Neuronal stem cell (in vitro differentiated cells): ENCODE data around the gene HLA-C. TPM values are rescaled to one million over a fixed set of nuclear protein-coding genes. Genes with fewer than 3 reads are reported as not detected.

Experiments used
- DNase-seq: peaks from one replicate; pipeline ENCODE4 v3.0.0-alpha.2; 2013; ENCODE audit warnings: low spot score
- H2AFZ ChIP-seq: one replicate; pipeline ENCODE4 v1.6.1; 2013; ENCODE audit warnings: mild to moderate bottlenecking, low read length, inconsistent platforms
- H2AK5ac ChIP-seq: 2 replicates; pipeline ENCODE4 v1.6.1; 2013; ENCODE audit warnings: low read depth, mild to moderate bottlenecking, inconsistent platforms, low read length, moderate library complexity, mixed read lengths
- H2BK120ac ChIP-seq: 2 replicates; pipeline ENCODE4 v1.6.1; 2013; ENCODE audit warnings: low read depth, mild to moderate bottlenecking, inconsistent platforms, low read length, moderate library complexity, mixed read lengths
- H2BK12ac ChIP-seq: one replicate; pipeline ENCODE4 v1.6.1; 2013; ENCODE audit warnings: low read length, inconsistent platforms
- H2BK15ac ChIP-seq: 2 replicates; pipeline ENCODE4 v1.6.1; 2013; ENCODE audit warnings: mild to moderate bottlenecking, low read length, inconsistent platforms, mixed read lengths
- H2BK5ac ChIP-seq: one replicate; pipeline ENCODE4 v1.6.1; 2013; ENCODE audit warnings: inconsistent platforms, mild to moderate bottlenecking, low read length, moderate library complexity
- H3K14ac ChIP-seq: one replicate; pipeline ENCODE4 v1.6.1; 2013; ENCODE audit warnings: low read length, inconsistent platforms
- H3K18ac ChIP-seq: 2 replicates; pipeline ENCODE4 v1.6.1; 2013; ENCODE audit warnings: low read length, inconsistent platforms
- H3K23ac ChIP-seq: 2 replicates; pipeline ENCODE4 v1.6.1; 2013; ENCODE audit warnings: low read depth, mild to moderate bottlenecking, mixed read lengths, low read length, inconsistent platforms; ENCODE audit not compliant: poor library complexity
- H3K27ac ChIP-seq: replicated peaks from 3 replicates; pipeline ENCODE4 v1.5.1; 2013; ENCODE audit warnings: low read length, inconsistent platforms
- H3K27me3 ChIP-seq, 3 experiments: 2 replicates each; pipeline ENCODE4 v1.6.1; 2013; ENCODE audit warnings: low read length in 3 of 3, mild to moderate bottlenecking in 2 of 3, inconsistent platforms in 1 of 3, low read depth in 1 of 3, mixed read lengths in 1 of 3, moderate library complexity in 1 of 3; ENCODE audit not compliant: control insufficient read depth in 3 of 3, insufficient read depth in 3 of 3
- H3K36me3 ChIP-seq, 2 donors: replicated peaks in 1 of 2; 2 replicates each; pipeline ENCODE4 v1.6.1; 2013; ENCODE audit warnings: low read length in 2 of 2; ENCODE audit not compliant: control insufficient read depth in 2 of 2, insufficient read depth in 2 of 2
- H3K4ac ChIP-seq: 2 replicates; pipeline ENCODE4 v1.6.1; 2013; ENCODE audit warnings: inconsistent platforms, mild to moderate bottlenecking, low read length, moderate library complexity
- H3K4me1 ChIP-seq, 2 donors: 1 replicate in 1 of 2; 2 replicates in 1 of 2; pipeline ENCODE4 v1.6.1; 2013; ENCODE audit warnings: low read length in 2 of 2, low read depth in 1 of 2; ENCODE audit not compliant: control insufficient read depth in 2 of 2, insufficient read depth in 1 of 2
- H3K4me2 ChIP-seq: one replicate; pipeline ENCODE4 v1.6.1; 2013; ENCODE audit warnings: mild to moderate bottlenecking, low read length, inconsistent platforms; ENCODE audit not compliant: insufficient read depth, poor library complexity, severe bottlenecking
- H3K4me3 ChIP-seq, 2 donors: 2 replicates each; pipeline ENCODE4 v1.5.1; 2013; ENCODE audit warnings: low read length in 2 of 2, mild to moderate bottlenecking in 2 of 2, inconsistent platforms in 1 of 2, moderate library complexity in 1 of 2
- H3K79me1 ChIP-seq: one replicate; pipeline ENCODE4 v1.6.1; 2013; ENCODE audit warnings: low read depth, mild to moderate bottlenecking, inconsistent platforms, low read length, moderate library complexity
- H3K9ac ChIP-seq: one replicate; pipeline ENCODE4 v1.6.1; 2013; ENCODE audit warnings: mild to moderate bottlenecking, low read depth, low read length, inconsistent platforms; ENCODE audit not compliant: poor library complexity
- H3K9me3 ChIP-seq, 2 donors: replicated peaks in 1 of 2; 2 replicates each; pipeline versions ENCODE3 to v1.6.1; 2013; ENCODE audit warnings: low read length in 2 of 2, mild to moderate bottlenecking in 2 of 2, inconsistent platforms in 1 of 2, low read depth in 1 of 2, mixed read lengths in 1 of 2, moderate library complexity in 1 of 2; ENCODE audit not compliant: control insufficient read depth in 2 of 2, insufficient read depth in 1 of 2
- H4K8ac ChIP-seq: one replicate; pipeline ENCODE4 v1.6.1; 2013; ENCODE audit warnings: low read depth, mild to moderate bottlenecking, inconsistent platforms, low read length, moderate library complexity
- H4K91ac ChIP-seq: one replicate; pipeline ENCODE4 v1.6.1; 2013; ENCODE audit warnings: low read length, low read depth, mild to moderate bottlenecking, inconsistent platforms; ENCODE audit not compliant: poor library complexity
- WGBS, 2 donors: extraction: QIAGEN DNeasy Blood & Tissue Kit; methylation state at CpG; one replicate each; pipeline ENCODE4 v1.1.7; 2013; ENCODE audit warnings: missing lambda C conversion rate in 2 of 2, mixed read lengths in 1 of 2; ENCODE audit not compliant: insufficient read length in 2 of 2, insufficient replicate concordance in 1 of 2; ENCODE audit errors: extremely low coverage in 2 of 2; 5-methylcytosine and 5-hydroxymethylcytosine counted together
- polyA plus RNA-seq, 2 experiments: library from polyadenylated mRNA; stranded (reverse); fragments of 200-250 nt; gene quantifications; one replicate each; pipeline ENCODE4 v1.2.3, GENCODE V29; 2013

HLA-C gene
- polyA plus RNA-seq (2013, experiment 1 of 2): 101 TPM
- 97.0 TPM for polyA plus RNA-seq (2013, experiment 2 of 2)

GRCh38 chr6:31271641-31272357, at the start of gene HLA-C:
Gene HLA-C, minus strand, starts transcription at chr6:31272092. Its CDS starts 21 bp downstream, at chr6:31272071.
- peak within 1 kb of the TSS; percentile 56 for H3K14ac ChIP-seq
- H3K27ac ChIP-seq: no peak within 1 kb of the TSS
- H3K4me1 ChIP-seq: peaks cover 0 to 4% of the 10 kb centered on the region in 2 donors
- H3K36me3 ChIP-seq: no peaks in the 10 kb centered on the region
- H2BK15ac ChIP-seq: no peak within 1 kb of the TSS
- H2BK12ac ChIP-seq: no peak within 1 kb of the TSS
- no peak within 1 kb of the TSS for H3K23ac ChIP-seq
- no peak within 1 kb of the TSS for H2AK5ac ChIP-seq
- H2BK5ac ChIP-seq: no peak within 1 kb of the TSS
- no peak within 1 kb of the TSS for H3K4ac ChIP-seq
- peak within 1 kb of the TSS; percentile 68 for H3K4me2 ChIP-seq
- peak within 1 kb of the TSS; percentile 68 for H3K9ac ChIP-seq
- H2BK120ac ChIP-seq: no peak within 1 kb of the TSS
- H3K18ac ChIP-seq: peak within 1 kb of the TSS; percentile 76
- no peaks in the 10 kb centered on the region for H3K9me3 ChIP-seq
- no CpG with 5 or more reads among the region's 62 CpGs for WGBS, 2 donors
- peaks cover 0 to 32% (median 13%) of the 10 kb centered on the region in 3 experiments for H3K27me3 ChIP-seq
- peaks cover 4% of the 10 kb centered on the region for H3K79me1 ChIP-seq
- H3K4me3 ChIP-seq: peak within 1 kb of the TSS; percentile 52 to 93
- DNase-seq: peak; percentile 89
- H4K91ac ChIP-seq: no peak within 1 kb of the TSS
- H4K8ac ChIP-seq: no peak within 1 kb of the TSS
- peak within 1 kb of the TSS; percentile 92 for H2AFZ ChIP-seq

- no peak for DNase-seq
- Histone ChIP-seq H3K79me1 (no peaks in the 10 kb centered on the region), H3K9ac (no peak overlapping the region), H3K27me3 (no peaks in the 10 kb centered on the region), H4K91ac (no peak overlapping the region), H2AK5ac (no peak overlapping the region), H3K18ac (no peak overlapping the region), H2BK15ac (no peak overlapping the region), H3K4me1 (no peaks in the 10 kb centered on the region), H3K9me3 (no peaks in the 10 kb centered on the region), H3K27ac (no peak overlapping the region), H2BK12ac (no peak overlapping the region), H3K4me3 (no peak overlapping the region), H2AFZ (no peak overlapping the region), H2BK5ac (no peak overlapping the region), H3K4ac (no peak overlapping the region), H2BK120ac (no peak overlapping the region), H3K4me2 (no peak overlapping the region), H3K36me3 (no peaks in the 10 kb centered on the region), H4K8ac (no peak overlapping the region), H3K23ac (no peak overlapping the region), H3K14ac (no peak overlapping the region)
- no CpG with 5 or more reads among the region's 1 CpG for WGBS, 2 donors
Measured at GRCh38 chr6:31321005-31321707, 49.3 kb upstream of the HLA-C start.

GRCh38 chr6:31317036-31317435, 45.1 kb upstream of the HLA-C start:
- no CpG with 5 or more reads among the region's 2 CpGs for WGBS, 2 donors
- Histone ChIP-seq H3K9me3 (no peaks in the 10 kb centered on the region), H4K8ac (no peak overlapping the region), H3K4me1 (peaks cover 0 to 6% of the 10 kb centered on the region in 2 donors), H3K79me1 (no peaks in the 10 kb centered on the region), H3K14ac (no peak overlapping the region), H3K9ac (no peak overlapping the region), H3K36me3 (no peaks in the 10 kb centered on the region), H4K91ac (no peak overlapping the region), H2BK120ac (no peak overlapping the region), H3K4ac (no peak overlapping the region), H3K23ac (no peak overlapping the region), H2AFZ (no peak overlapping the region), H3K18ac (no peak overlapping the region), H2BK5ac (no peak overlapping the region), H2BK15ac (no peak overlapping the region), H2AK5ac (no peak overlapping the region), H2BK12ac (no peak overlapping the region), H3K27me3 (peaks cover 0 to 5% (median 0%) of the 10 kb centered on the region in 3 experiments), H3K4me2 (no peak overlapping the region), H3K27ac (no peak overlapping the region), H3K4me3 (no peak overlapping the region)
- no peak for DNase-seq

GRCh38 chr6:31309641-31310040, 37.7 kb upstream of the HLA-C start:
- Histone ChIP-seq H3K79me1 (no peaks in the 10 kb centered on the region), H2BK5ac (no peak overlapping the region), H2AFZ (no peak overlapping the region), H3K18ac (no peak overlapping the region), H2BK12ac (no peak overlapping the region), H4K8ac (no peak overlapping the region), H3K9me3 (peaks cover 0 to 3% of the 10 kb centered on the region in 2 donors), H4K91ac (no peak overlapping the region), H2BK120ac (no peak overlapping the region), H2BK15ac (no peak overlapping the region), H2AK5ac (no peak overlapping the region), H3K4me2 (no peak overlapping the region), H3K27ac (no peak overlapping the region), H3K36me3 (no peaks in the 10 kb centered on the region), H3K27me3 (peaks cover 0 to 17% (median 5%) of the 10 kb centered on the region in 3 experiments), H3K9ac (no peak overlapping the region), H3K4ac (no peak overlapping the region), H3K4me3 (no peak overlapping the region), H3K14ac (no peak overlapping the region), H3K23ac (no peak overlapping the region), H3K4me1 (peaks cover 0 to 4% of the 10 kb centered on the region in 2 donors)
- WGBS, 2 donors: no CpG with 5 or more reads among the region's 2 CpGs
- no peak for DNase-seq
